Skeletal muscle tissue (tissue), 4 donors: ENCODE measurements around the gene ST14. TPM values are rescaled to one million over a fixed set of nuclear protein-coding genes. Genes with fewer than 3 reads are reported as not detected.

Source experiments
- H3K27ac ChIP-seq: one replicate; pipeline ENCODE4 v1.7.0; 2013; ENCODE audit warnings: mild to moderate bottlenecking, low read depth, low read length, inconsistent platforms
- H3K27me3 ChIP-seq, 3 donors: one replicate each; pipeline ENCODE4 v1.7.0; 2013; ENCODE audit warnings: low read length in 3 of 3; ENCODE audit not compliant: control insufficient read depth in 3 of 3, insufficient read depth in 3 of 3
- H3K36me3 ChIP-seq, 3 donors: one replicate each; pipeline ENCODE4 v1.7.0; 2013; ENCODE audit warnings: low read length in 3 of 3; ENCODE audit not compliant: control insufficient read depth in 3 of 3, insufficient read depth in 3 of 3
- H3K4me1 ChIP-seq, 3 donors: one replicate each; pipeline ENCODE4 v1.7.0; 2013; ENCODE audit warnings: low read length in 3 of 3, mild to moderate bottlenecking in 3 of 3; ENCODE audit not compliant: control insufficient read depth in 3 of 3, insufficient read depth in 3 of 3
- H3K4me3 ChIP-seq, 3 donors: one replicate each; pipeline ENCODE4 v1.7.0; 2013; ENCODE audit warnings: low read length in 3 of 3
- H3K9ac ChIP-seq, 3 donors: one replicate each; pipeline ENCODE4 v1.7.0; 2013; ENCODE audit warnings: low read length in 3 of 3, mild to moderate bottlenecking in 3 of 3, moderate library complexity in 2 of 3, low read depth in 1 of 3
- H3K9me3 ChIP-seq, 3 donors: one replicate each; pipeline ENCODE4 v1.7.0; 2013; ENCODE audit warnings: low read length in 3 of 3; ENCODE audit not compliant: control insufficient read depth in 3 of 3
- total RNA-seq: library from RNA; depleted of rRNA; stranded (reverse); fragments of >200 nt; gene quantifications from one replicate; pipeline ENCODE4 v1.2.3, GENCODE V29; 2014
- donor health status: Osteomylitis.

Gene ST14
- total RNA-seq, 1 donor from 2014 or later: 0.52 TPM

DNA sequence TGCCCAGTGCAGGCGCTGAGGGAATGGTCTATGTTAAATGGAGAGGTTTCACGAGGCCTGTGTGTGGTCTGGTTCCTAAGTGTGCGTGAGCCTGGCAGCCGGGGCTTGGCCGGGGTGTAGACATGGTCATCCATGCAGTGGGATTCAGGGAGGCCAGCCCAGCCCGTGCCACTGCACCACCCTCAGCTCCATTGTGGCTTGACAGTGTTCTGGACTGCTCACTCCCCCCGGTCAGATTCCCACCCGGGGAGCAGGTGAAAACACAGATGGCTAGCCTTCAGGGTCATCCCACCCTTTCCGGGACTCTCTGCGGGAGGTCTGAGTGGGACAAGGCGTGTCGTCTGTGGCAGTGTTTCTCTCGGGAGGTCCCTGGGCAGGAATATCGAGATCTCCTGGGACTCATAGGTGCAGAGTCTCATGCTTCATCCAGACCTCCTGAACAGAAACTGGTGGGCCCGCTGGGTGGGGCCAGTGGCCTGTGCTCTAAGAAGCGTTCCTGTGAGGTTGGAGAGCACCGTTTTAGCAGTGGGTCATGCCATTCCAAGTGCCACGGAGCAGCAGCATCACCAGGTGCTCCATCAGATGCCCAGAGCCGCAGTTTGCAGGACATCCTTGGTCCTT is 52.3 kb downstream of the ST14 start:
- H3K4me3 ChIP-seq: no peak overlapping the region
- no peaks in the 10 kb centered on the region for H3K9me3 ChIP-seq
- peaks cover 3 to 5% (median 4%) of the 10 kb centered on the region in 3 donors for H3K4me1 ChIP-seq
- H3K27me3 ChIP-seq: peaks cover 3 to 21% (median 9%) of the 10 kb centered on the region in 3 donors
- H3K36me3 ChIP-seq: no peaks in the 10 kb centered on the region
- H3K9ac ChIP-seq: no peak overlapping the region
- H3K27ac ChIP-seq: no peak overlapping the region

DNA sequence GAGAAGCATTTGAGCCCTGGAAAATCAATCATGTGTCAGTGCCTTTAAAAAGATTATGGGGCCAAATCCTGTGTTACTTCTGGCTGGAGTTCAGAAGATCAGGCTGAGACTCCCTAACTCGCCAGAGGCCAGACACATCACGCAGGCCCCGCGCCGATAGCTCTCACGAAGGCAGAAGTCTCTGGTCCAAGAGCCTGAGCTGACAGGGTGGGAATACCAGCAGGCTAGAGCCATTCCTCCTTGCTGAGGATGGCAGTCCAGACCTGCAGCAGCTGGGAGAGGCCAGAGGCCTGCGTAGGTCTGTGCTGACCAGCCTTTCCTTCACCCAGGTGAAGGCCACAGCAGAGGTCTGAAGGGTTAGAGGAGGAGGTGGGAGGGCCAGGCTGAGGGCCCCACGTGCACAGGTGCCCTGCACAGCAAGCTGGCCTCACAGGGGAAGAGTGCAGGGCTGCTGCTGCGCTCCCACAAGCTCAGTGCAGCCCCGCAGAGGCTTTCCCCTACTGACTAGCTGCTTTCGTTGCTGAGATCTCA is 52.9 kb downstream of the ST14 start:
- Histone ChIP-seq H3K27me3 (peaks cover 3 to 25% (median 9%) of the 10 kb centered on the region in 3 donors), H3K9ac (no peak overlapping the region), H3K4me3 (no peak overlapping the region), H3K4me1 (peaks cover 3 to 5% (median 4%) of the 10 kb centered on the region in 3 donors), H3K36me3 (no peaks in the 10 kb centered on the region), H3K27ac (no peak overlapping the region), H3K9me3 (no peaks in the 10 kb centered on the region)

DNA sequence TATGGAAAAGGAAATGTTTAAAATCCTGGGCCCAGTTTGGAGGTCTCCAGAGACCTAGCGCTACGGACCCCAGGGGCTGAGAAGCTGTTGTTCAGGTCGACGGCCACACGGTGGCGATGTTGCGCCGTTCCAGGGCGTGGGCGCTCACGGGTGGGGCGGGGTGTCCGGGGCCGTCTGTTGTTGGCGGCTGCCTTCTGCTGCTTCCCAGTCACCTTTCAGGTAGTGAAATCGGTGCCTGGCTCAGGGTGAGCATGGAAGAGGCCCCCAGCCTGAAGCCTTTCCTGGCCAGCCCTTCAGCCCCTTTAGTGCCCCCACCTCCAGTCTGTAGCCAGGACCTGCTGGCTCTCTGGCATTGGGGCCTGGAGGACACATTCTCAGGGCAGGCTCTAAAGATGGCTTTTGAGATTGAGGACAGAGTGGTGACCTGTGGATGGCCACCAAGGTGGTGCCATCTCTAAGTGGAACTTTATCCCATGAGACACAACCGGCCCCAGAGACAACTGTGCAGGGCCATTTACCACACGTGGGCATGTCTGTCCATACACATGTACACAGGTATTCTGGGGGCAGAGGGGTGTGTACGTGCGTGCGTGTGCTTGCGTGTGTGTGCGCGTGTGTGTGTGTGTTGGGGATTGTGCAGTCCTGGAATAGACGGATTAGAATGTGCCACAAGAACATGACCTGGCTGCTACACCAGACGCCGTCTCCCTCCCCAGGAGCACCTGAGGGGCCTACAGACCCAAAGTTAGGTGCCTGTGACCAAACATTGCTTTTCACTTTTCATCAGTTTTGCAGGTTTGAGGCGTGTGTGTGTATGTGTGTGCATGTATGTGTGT is 53.8 kb downstream of the ST14 start:
- Histone ChIP-seq H3K4me1 (peaks cover 3 to 5% (median 4%) of the 10 kb centered on the region in 3 donors), H3K9me3 (no peaks in the 10 kb centered on the region), H3K36me3 (no peaks in the 10 kb centered on the region), H3K4me3 (peak overlapping the region in 2 of 3 donors; percentile 22 to 38), H3K9ac (peak overlapping the region in 1 of 3 donors; percentile 45), H3K27me3 (peaks cover 3 to 25% (median 9%) of the 10 kb centered on the region in 3 donors), H3K27ac (no peak overlapping the region)

DNA sequence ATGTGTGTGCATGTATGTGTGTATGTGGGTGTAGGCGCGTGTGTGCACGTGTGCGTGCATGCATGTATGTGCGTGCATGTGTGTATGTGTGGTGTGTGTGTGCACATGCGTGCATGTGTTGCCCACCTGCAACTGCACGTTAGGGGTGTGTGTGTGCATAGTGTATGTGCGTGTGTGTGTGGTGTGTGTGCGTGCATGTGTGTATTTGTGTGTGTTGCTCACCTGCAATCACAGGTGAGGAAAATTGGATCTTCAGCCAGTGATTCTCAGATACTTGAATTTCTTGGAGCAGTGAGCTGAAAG is 54.3 kb downstream of the ST14 start:
- Histone ChIP-seq H3K36me3 (no peaks in the 10 kb centered on the region), H3K9ac (no peak overlapping the region), H3K4me1 (peaks cover 3 to 5% (median 4%) of the 10 kb centered on the region in 3 donors), H3K27me3 (peaks cover 3 to 25% (median 9%) of the 10 kb centered on the region in 3 donors), H3K4me3 (no peak overlapping the region), H3K27ac (no peak overlapping the region), H3K9me3 (no peaks in the 10 kb centered on the region)

DNA sequence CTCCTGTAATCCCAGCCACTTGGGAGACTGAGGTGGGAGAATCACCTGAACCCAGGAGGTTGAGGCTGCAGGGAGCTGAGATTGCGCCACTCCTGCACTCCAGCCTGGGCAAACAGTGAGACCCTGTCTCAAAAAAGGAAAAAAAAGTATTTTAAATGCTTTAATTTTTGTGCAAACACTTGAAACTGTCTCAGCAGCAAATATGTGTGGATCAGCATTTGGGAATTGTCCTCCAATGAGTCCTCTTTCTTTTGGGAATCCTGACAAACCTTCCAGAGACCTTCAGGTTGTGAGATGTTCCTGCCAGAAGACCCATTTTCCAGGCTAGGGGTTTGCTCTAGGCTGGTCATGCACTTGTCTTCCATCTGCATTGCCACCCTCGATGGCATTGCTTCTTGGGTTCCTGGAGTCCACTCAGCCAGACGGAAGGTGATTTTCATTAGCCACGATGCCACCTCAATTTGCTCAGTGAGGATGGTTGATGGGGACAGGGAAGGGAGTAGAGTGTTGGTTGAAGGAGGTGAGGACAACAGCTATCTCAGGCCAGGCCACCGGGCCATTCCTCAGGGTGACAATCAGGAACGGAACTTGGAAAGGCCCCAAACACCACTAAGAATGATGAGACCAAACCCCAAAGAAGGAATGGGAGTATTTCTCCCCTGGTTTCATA is 55.4 kb downstream of the ST14 start:
- H3K9ac ChIP-seq: no peak overlapping the region
- no peak overlapping the region for H3K27ac ChIP-seq
- no peaks in the 10 kb centered on the region for H3K36me3 ChIP-seq
- no peaks in the 10 kb centered on the region for H3K9me3 ChIP-seq
- H3K4me3 ChIP-seq: no peak overlapping the region
- peaks cover 3 to 25% (median 9%) of the 10 kb centered on the region in 3 donors for H3K27me3 ChIP-seq
- H3K4me1 ChIP-seq: peaks cover 3 to 5% (median 4%) of the 10 kb centered on the region in 3 donors

DNA sequence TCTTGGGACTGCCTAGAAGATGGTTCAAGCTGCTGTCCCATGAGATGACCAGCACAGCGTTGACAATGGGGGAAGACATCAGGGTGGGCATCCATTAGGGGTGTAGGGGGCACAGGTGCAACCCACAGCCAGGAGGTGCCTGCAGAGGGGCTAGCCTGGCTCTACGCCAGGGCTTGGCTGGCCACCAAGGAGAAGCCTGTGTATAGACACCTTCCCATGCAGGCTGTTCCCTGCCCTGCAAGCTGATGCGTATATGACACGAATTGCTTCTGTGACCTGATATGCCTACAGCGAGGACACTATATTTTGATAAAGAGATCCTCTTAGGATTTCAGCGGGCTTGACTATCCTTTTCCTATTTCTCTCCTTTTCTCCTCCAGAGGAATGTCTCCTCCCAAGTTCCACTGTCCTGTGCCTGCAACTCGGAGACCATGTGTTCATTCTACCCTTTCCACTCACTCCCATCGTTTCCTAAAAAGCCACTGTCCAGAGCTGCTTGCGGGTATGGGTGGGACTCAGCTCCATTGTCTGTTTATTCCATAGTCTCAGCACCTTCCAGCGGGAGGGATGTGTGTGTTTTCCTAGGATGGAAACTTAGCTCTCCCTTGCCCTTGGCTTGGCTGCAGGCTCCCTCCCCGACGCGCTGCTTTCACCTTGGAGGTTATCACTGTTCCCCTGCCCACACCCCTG is 56.1 kb downstream of the ST14 start:
- no peak overlapping the region for H3K9ac ChIP-seq
- peaks cover 3 to 25% (median 9%) of the 10 kb centered on the region in 3 donors for H3K27me3 ChIP-seq
- no peak overlapping the region for H3K27ac ChIP-seq
- peaks cover 3 to 5% (median 4%) of the 10 kb centered on the region in 3 donors for H3K4me1 ChIP-seq
- H3K36me3 ChIP-seq: no peaks in the 10 kb centered on the region
- H3K9me3 ChIP-seq: no peaks in the 10 kb centered on the region
- H3K4me3 ChIP-seq: no peak overlapping the region

DNA sequence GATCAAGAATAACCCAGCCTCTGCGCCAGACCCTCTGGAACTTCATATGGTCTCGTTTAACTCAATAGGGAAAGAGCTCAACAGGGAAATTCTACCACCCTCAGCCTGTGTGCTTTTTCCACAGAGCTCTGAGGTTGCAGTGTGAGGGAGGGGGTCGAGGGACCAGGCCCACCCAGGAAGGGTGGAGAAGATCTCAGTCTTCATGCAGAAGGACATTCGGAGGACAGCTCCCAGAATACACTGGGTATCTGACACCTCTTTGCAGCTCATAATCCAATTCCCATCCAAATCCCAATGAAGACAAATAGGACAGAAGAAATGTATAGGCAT is 56.6 kb downstream of the ST14 start:
- Histone ChIP-seq H3K27ac (no peak overlapping the region), H3K36me3 (peaks cover 0 to 2% (median 0%) of the 10 kb centered on the region in 3 donors), H3K27me3 (peaks cover 3 to 25% (median 9%) of the 10 kb centered on the region in 3 donors), H3K9me3 (no peaks in the 10 kb centered on the region), H3K4me3 (no peak overlapping the region), H3K9ac (no peak overlapping the region), H3K4me1 (peaks cover 3 to 5% (median 4%) of the 10 kb centered on the region in 3 donors)

DNA sequence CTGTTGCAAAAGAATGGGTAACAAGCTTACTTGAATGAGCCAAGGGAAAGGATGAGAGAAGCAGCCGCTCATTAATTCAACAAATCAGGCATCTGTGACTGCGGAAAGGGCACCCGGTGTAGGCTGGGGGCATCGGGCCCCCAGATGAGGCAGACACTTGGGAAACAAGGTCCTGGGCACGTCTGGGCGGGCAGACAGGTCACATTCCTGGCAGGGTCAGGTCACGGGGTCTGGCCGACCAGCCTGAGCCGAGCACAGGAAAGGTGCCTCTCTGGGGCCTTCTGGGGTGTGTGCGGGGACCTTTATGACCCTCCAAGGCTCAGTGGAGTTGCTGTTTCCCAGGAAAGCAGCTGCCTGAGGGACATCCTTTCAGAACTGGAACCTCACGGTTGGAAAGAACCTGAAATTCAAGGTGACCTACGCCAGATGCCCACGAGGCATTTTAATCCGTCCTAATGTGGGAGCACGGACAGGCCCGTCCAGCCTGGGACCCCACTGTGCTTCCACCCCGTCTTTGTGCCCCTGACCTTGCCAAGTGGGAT is 57.1 kb downstream of the ST14 start:
- Histone ChIP-seq H3K4me1 (peaks cover 3 to 5% (median 4%) of the 10 kb centered on the region in 3 donors), H3K27me3 (peaks cover 3 to 25% (median 9%) of the 10 kb centered on the region in 3 donors), H3K9me3 (no peaks in the 10 kb centered on the region), H3K9ac (no peak overlapping the region), H3K4me3 (no peak overlapping the region), H3K36me3 (peaks cover 0 to 2% (median 0%) of the 10 kb centered on the region in 3 donors), H3K27ac (no peak overlapping the region)
